Astrocyte (in vitro differentiated cells and primary cell): ENCODE data around the gene MXRA8. TPM values are rescaled to one million over a fixed set of nuclear protein-coding genes. Genes with fewer than 3 reads are reported as not detected.

Experiments used
- DNase-seq: peaks from one replicate; pipeline ENCODE4 v3.0.0-alpha.2; 2010; ENCODE audit warnings: low read depth
- FAIRE-seq: peaks from 2 replicates; lab custom pipeline; 2011; peaks lifted over from hg19 to GRCh38; lab: Jason Lieb, UNC
- H2AFZ ChIP-seq: 2 replicates; pipeline ENCODE4 v1.6.0; 2012; ENCODE audit warnings: low read depth, low read length, inconsistent platforms
- H3K27ac ChIP-seq: 2 replicates; pipeline ENCODE4 v1.5.1; 2011; ENCODE audit warnings: low read depth, low read length, inconsistent platforms
- H3K27me3 ChIP-seq: 2 replicates; pipeline ENCODE4 v1.6.0; 2011; ENCODE audit warnings: low read length, inconsistent platforms; ENCODE audit not compliant: insufficient read depth
- H3K36me3 ChIP-seq: 2 replicates; pipeline ENCODE4 v1.5.1; 2011; ENCODE audit warnings: low read length, inconsistent platforms; ENCODE audit not compliant: insufficient read depth
- H3K4me1 ChIP-seq: 2 replicates; pipeline ENCODE4 v1.5.1; 2011; ENCODE audit warnings: low read length, inconsistent platforms; ENCODE audit not compliant: insufficient read depth
- H3K4me2 ChIP-seq: 2 replicates; pipeline ENCODE4 v1.6.0; 2012; ENCODE audit warnings: low read length, inconsistent platforms
- H3K4me3 ChIP-seq: 2 replicates; pipeline ENCODE4 v1.5.1; 2011; ENCODE audit warnings: low read depth, mild to moderate bottlenecking, low read length, inconsistent platforms; ENCODE audit not compliant: insufficient read depth
- H3K79me2 ChIP-seq: 2 replicates; pipeline ENCODE4 v1.6.0; 2012; ENCODE audit warnings: mild to moderate bottlenecking, low read length, inconsistent platforms; ENCODE audit not compliant: insufficient read depth
- H3K9ac ChIP-seq: 2 replicates; pipeline ENCODE4 v1.6.0; 2012; ENCODE audit warnings: mild to moderate bottlenecking, low read length, inconsistent platforms
- H3K9me3 ChIP-seq: 2 replicates; pipeline ENCODE4 v1.5.1; 2012; ENCODE audit warnings: low read depth, mild to moderate bottlenecking, low read length, inconsistent platforms; ENCODE audit not compliant: insufficient read depth
- H4K20me1 ChIP-seq: 2 replicates; pipeline ENCODE4 v1.6.0; 2012; ENCODE audit warnings: low read length, inconsistent platforms; ENCODE audit not compliant: insufficient read depth
- H3K27ac Mint-ChIP-seq: one replicate; pipeline ENCODE4 v1.8.0; 2021; ENCODE audit warnings: mild to moderate bottlenecking, mixed read lengths; ENCODE audit not compliant: unreplicated experiment
- H3K27me3 Mint-ChIP-seq: one replicate; pipeline ENCODE4 v1.8.0; 2021; ENCODE audit warnings: low read depth, mixed read lengths; ENCODE audit not compliant: unreplicated experiment
- H3K36me3 Mint-ChIP-seq: one replicate; pipeline ENCODE4 v1.8.0; 2021; ENCODE audit warnings: low read depth, mixed read lengths; ENCODE audit not compliant: unreplicated experiment
- H3K4me1 Mint-ChIP-seq: one replicate; pipeline ENCODE4 v1.8.0; 2021; ENCODE audit warnings: low read depth, mixed read lengths; ENCODE audit not compliant: unreplicated experiment
- H3K4me3 Mint-ChIP-seq: one replicate; pipeline ENCODE4 v1.8.0; 2021; ENCODE audit warnings: mild to moderate bottlenecking, moderate library complexity, mixed read lengths; ENCODE audit not compliant: unreplicated experiment
- H3K9me3 Mint-ChIP-seq: one replicate; pipeline ENCODE4 v1.8.0; 2021; ENCODE audit warnings: mild to moderate bottlenecking, mixed read lengths; ENCODE audit not compliant: unreplicated experiment
- EZH2 ChIP-seq: IDR thresholded peaks from 2 replicates; pipeline ENCODE4 v1.6.1; 2012; ENCODE audit warnings: mild to moderate bottlenecking, low read length, inconsistent platforms; ENCODE audit not compliant: insufficient read depth
- total RNA-seq: library from RNA; stranded (reverse); gene quantifications from 2 replicates; pipeline ENCODE4 v1.2.1, GENCODE V29; 2021
- TF ChIP-seq, protein P1 (sequence below): IDR thresholded peaks from 2 replicates; pipeline ENCODE4 v1.5.1; 2011; ENCODE audit warnings: low read depth, mild to moderate bottlenecking, inconsistent platforms, low read length, moderate library complexity; ENCODE audit not compliant: insufficient read depth

MXRA8 gene
- total RNA-seq, 1 donor from 2014 or later = 112 TPM

GRCh38 chr1:1332774-1333480, 25.4 kb downstream of the MXRA8 start:
- TF ChIP-seq, protein P1, sequence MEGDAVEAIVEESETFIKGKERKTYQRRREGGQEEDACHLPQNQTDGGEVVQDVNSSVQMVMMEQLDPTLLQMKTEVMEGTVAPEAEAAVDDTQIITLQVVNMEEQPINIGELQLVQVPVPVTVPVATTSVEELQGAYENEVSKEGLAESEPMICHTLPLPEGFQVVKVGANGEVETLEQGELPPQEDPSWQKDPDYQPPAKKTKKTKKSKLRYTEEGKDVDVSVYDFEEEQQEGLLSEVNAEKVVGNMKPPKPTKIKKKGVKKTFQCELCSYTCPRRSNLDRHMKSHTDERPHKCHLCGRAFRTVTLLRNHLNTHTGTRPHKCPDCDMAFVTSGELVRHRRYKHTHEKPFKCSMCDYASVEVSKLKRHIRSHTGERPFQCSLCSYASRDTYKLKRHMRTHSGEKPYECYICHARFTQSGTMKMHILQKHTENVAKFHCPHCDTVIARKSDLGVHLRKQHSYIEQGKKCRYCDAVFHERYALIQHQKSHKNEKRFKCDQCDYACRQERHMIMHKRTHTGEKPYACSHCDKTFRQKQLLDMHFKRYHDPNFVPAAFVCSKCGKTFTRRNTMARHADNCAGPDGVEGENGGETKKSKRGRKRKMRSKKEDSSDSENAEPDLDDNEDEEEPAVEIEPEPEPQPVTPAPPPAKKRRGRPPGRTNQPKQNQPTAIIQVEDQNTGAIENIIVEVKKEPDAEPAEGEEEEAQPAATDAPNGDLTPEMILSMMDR = no peak
- TF ChIP-seq EZH2 = no peak

DNA sequence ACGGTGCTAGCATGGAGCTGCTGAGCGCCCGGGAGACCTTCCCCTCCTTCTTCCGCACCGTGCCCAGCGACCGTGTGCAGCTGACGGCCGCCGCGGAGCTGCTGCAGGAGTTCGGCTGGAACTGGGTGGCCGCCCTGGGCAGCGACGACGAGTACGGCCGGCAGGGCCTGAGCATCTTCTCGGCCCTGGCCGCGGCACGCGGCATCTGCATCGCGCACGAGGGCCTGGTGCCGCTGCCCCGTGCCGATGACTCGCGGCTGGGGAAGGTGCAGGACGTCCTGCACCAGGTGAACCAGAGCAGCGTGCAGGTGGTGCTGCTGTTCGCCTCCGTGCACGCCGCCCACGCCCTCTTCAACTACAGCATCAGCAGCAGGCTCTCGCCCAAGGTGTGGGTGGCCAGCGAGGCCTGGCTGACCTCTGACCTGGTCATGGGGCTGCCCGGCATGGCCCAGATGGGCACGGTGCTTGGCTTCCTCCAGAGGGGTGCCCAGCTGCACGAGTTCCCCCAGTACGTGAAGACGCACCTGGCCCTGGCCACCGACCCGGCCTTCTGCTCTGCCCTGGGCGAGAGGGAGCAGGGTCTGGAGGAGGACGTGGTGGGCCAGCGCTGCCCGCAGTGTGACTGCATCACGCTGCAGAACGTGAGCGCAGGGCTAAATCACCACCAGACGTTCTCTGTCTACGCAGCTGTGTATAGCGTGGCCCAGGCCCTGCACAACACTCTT, 26.2 kb downstream of the MXRA8 start:
- Histone ChIP-seq H3K4me1 (no peaks in the 10 kb centered on the region), H3K27ac (no peak overlapping the region), H3K4me3 (no peak overlapping the region), H2AFZ (no peak overlapping the region), H4K20me1 (peaks cover 28% of the 10 kb centered on the region), H3K9ac (no peak overlapping the region), H3K27me3 (no peaks in the 10 kb centered on the region), H3K36me3 (no peaks in the 10 kb centered on the region), H3K79me2 (peaks cover under 1% of the 10 kb centered on the region), H3K9me3 (no peaks in the 10 kb centered on the region), H3K4me2 (no peak overlapping the region)
- no peaks in the 10 kb centered on the region for H3K4me1 Mint-ChIP-seq
- TF ChIP-seq EZH2 = no peak
- TF ChIP-seq, protein P1 = no peak
- H3K36me3 Mint-ChIP-seq = no peaks in the 10 kb centered on the region
- DNase-seq (no peak), FAIRE-seq (no peak)
- H3K27ac Mint-ChIP-seq = no peak overlapping the region
- H3K27me3 Mint-ChIP-seq = no peaks in the 10 kb centered on the region
- H3K9me3 Mint-ChIP-seq = no peaks in the 10 kb centered on the region
- no peak overlapping the region for H3K4me3 Mint-ChIP-seq

More at GRCh38 chr1:1332774-1333480, 25.4 kb downstream of the MXRA8 start:
- FAIRE-seq (no peak), DNase-seq (no peak)
- no peak overlapping the region for H3K4me3 Mint-ChIP-seq
- no peak overlapping the region for H3K27ac ChIP-seq
- H2AFZ ChIP-seq = no peak overlapping the region
- H3K4me3 ChIP-seq = no peak overlapping the region
- no peaks in the 10 kb centered on the region for H3K27me3 ChIP-seq
- no peaks in the 10 kb centered on the region for H3K36me3 ChIP-seq
- H3K27me3 Mint-ChIP-seq = no peaks in the 10 kb centered on the region
- no peak overlapping the region for H3K4me2 ChIP-seq
- H3K4me1 ChIP-seq = no peaks in the 10 kb centered on the region
- no peaks in the 10 kb centered on the region for H3K4me1 Mint-ChIP-seq
- H3K9ac ChIP-seq = no peak overlapping the region
- no peaks in the 10 kb centered on the region for H3K9me3 Mint-ChIP-seq
- peaks cover 30% of the 10 kb centered on the region for H4K20me1 ChIP-seq
- H3K36me3 Mint-ChIP-seq = no peaks in the 10 kb centered on the region
- no peak overlapping the region for H3K27ac Mint-ChIP-seq
- no peaks in the 10 kb centered on the region for H3K79me2 ChIP-seq
- H3K9me3 ChIP-seq = no peaks in the 10 kb centered on the region
